AG10803 (cell line): Measurements from ENCODE around the gene LGALS8.
A peak's percentile ranks its signal among the peaks of the same experiment; 100 is the strongest.
"Not testable (repeated sequence)": the region's sequence is repeated elsewhere in the genome, so short reads cannot be mapped to it uniquely, and the experiment has no call there.

ENCODE experiments used
- DNase-seq: peaks from one replicate; pipeline ENCODE4 v3.0.0; 2010; ENCODE audit warnings: low read depth
- H3K4me3 ChIP-seq: 2 replicates; pipeline ENCODE4 v1.5.1; 2011; ENCODE audit warnings: mild to moderate bottlenecking, low read length, control low read depth
- TF ChIP-seq, protein P1 (sequence below): conservative IDR thresholded peaks from 2 replicates; pipeline ENCODE4 v1.5.1; 2011; ENCODE audit warnings: mild to moderate bottlenecking, low read length, control low read depth, inconsistent platforms

The LGALS8 gene

DNA sequence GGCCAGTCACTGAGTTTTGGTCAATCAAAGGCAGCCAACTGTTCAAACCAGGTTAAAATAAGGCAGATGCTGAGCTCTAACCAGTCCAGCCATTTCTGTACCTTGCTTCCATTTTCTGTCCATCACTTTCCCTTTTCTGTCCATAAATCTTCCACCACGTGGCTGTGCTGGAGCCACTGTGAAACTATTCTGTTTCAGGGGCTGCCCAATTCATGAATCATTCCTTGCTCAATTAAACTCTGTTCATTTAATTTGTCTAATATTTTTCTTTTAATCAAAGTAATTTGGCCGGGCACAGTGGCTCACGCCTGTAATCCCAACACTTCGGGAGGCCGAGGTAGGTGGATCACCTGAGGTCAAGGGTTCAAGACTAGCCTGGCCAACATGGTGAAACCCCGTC lies 22.7 kb upstream of the LGALS8 start:
- no peak overlapping the region for H3K4me3 ChIP-seq
- DNase-seq, result no peak
- TF ChIP-seq, protein P1, sequence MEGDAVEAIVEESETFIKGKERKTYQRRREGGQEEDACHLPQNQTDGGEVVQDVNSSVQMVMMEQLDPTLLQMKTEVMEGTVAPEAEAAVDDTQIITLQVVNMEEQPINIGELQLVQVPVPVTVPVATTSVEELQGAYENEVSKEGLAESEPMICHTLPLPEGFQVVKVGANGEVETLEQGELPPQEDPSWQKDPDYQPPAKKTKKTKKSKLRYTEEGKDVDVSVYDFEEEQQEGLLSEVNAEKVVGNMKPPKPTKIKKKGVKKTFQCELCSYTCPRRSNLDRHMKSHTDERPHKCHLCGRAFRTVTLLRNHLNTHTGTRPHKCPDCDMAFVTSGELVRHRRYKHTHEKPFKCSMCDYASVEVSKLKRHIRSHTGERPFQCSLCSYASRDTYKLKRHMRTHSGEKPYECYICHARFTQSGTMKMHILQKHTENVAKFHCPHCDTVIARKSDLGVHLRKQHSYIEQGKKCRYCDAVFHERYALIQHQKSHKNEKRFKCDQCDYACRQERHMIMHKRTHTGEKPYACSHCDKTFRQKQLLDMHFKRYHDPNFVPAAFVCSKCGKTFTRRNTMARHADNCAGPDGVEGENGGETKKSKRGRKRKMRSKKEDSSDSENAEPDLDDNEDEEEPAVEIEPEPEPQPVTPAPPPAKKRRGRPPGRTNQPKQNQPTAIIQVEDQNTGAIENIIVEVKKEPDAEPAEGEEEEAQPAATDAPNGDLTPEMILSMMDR, result no peak

DNA sequence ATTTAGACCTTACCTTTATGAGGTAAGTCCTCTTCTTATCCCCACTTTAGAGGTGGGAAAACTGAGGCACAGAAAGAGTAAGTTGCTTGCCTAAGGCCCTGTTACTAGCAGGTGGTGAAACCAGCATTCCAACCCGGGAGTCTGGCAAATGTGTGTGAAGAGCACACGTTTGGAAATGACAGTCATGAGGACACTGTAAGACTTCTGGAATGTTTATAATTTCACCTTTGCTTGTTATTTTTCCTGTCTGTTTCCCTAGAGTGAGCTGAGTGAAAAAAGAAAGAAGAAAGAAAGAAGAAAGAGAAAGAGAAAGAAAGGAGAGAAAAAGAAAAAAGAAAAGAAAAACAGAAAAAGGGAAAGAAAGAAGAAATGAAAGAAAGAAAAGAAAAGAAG lies 21.2 kb upstream of the LGALS8 start:
- TF ChIP-seq, protein P1, result no peak
- peak; percentile 59 for DNase-seq
- H3K4me3 ChIP-seq, result peak overlapping the region; percentile 47

DNA sequence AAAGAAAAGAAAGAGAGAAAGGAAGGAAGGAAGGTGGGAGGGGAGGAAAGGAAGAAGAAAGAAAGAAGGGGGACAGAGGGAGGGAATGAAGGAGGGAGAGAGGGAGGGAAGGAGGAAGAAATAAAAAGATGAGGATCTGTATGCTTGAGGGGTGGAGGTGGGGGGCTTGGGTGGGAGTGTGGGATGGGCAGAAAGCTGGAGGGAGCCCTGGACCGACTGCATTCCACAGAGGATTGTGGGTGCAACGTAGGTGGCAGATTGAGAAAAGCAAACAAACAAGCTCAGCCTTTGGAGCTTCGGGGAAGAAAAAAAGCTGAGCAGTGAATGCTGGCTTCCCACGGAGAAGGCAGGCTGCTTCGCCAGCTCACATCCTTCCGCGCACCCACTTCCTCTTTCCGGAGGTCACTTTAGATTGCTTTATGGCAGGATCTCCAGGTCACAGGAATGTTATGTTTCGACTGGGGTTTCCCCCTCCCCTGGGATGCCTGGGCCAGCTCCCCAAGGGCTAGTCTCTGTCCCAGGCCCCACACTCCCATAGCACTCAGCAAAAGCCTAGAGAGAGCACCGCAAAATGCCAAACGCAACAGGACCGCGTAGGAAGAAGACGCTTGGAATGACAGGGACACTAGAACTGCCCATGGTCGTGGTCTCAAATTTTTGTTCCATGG lies 20.7 kb upstream of the LGALS8 start:
- peak overlapping the region; percentile 47 for H3K4me3 ChIP-seq
- DNase-seq, result peak; percentile 68
- TF ChIP-seq, protein P1, result no peak

DNA sequence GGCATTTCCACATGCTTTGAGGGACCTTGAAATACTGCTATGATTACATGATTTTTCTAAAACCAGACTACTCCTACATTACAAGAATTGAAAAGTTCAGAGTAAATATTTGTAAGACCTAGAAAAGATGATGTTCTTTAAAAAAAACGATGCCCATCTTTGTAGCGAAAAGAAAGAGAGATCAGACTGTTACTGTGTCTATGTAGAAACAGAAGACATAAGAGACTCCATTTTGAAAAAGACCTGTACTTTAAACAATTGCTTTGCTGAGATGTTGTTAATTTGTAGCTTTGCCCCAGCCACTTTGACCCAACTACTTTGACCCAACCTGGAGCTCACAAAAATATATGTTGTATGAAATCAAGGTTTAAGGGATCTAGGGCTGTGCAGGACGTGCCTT lies 19.4 kb upstream of the LGALS8 start:
- DNase-seq, H3K4me3 ChIP-seq: not testable (repeated sequence)

DNA sequence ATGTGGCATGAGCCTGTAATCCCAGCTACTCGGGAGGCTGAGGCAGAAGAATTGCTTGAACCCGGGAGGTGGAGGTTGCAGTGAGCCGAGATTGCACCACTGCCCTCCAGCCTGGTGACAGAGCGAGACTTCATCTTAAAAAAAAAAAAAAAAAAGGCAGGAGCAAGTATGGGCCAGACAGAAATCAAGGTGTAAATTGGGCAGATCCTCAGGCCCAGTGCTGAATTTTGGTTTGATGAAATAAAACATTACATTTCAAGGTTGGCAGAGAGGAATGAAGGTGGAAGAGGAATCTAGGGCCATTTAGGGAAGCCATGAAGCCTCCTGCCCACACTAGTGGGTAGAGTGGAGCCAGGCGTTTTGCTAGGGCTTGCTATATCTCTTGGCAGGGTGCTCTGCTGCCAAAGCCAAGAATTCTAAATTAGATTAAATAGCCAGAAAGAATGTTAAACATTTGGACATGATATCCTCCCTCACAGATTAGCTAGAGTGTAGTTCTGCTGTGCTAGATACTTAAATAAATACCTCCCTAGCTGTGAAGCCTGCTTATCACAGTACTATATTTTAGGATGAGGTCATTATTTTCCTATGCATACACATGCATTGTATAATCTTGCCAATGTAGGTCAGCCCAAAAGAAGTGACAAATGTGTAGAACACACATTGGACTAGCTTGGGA lies 16.6 kb upstream of the LGALS8 start:
- peak; percentile 25 for DNase-seq
- TF ChIP-seq, protein P1, result no peak

DNA sequence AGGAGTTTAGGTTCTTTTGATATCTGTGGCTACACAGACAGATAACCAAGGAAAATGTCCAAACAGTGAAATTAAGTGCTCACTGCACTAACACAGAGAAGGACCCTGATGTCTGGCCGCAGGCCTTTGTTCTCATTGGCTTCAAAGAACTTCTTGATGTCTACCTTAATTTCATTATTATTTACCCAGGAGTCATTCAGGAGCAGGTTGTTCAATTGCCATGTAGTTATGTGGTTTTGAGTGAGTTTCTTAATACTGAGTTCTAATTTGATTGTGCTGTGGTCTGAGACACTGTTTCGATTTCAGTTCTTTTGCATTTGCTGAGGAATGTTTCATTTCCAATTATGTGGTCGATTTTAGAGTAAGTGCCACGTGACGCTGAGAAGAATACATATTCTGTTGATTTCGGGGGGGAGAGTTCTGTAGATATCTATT lies 15.2 kb upstream of the LGALS8 start:
- DNase-seq, result no peak
- H3K4me3 ChIP-seq, result no peak overlapping the region
- TF ChIP-seq, protein P1, result no peak

More for the DNA sequence above, 16.6 kb upstream of the LGALS8 start:
- H3K4me3 ChIP-seq, result no peak overlapping the region

DNA sequence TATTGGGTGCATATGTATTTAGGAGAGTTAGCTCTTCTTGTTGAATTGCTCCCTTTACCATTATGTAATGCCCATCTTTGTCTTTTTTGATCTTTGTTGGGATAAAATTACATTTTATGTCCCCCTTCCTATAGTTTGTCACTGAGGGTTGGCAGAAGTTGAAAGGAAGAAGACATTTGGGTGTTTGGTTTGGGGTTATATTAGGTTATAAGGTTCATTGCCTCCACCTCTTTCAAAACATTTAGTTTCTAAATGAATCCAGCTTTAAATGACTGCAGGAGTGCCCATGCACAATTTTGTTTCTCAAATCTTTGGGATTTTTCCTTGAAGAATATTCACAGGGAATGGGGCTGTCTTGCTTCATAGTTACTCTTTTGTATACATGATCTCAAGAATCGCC lies 14.6 kb upstream of the LGALS8 start:
- DNase-seq, result no peak
- H3K4me3 ChIP-seq, result no peak overlapping the region
- TF ChIP-seq, protein P1, result no peak
